ENCODE results near the gene TRAIP. TPM values are rescaled to one million over a fixed set of nuclear protein-coding genes. Genes with fewer than 3 reads are reported as not detected.

Gene TRAIP
- total RNA-seq, 1 donor from 2014 or later: 2.6 TPM

DNA sequence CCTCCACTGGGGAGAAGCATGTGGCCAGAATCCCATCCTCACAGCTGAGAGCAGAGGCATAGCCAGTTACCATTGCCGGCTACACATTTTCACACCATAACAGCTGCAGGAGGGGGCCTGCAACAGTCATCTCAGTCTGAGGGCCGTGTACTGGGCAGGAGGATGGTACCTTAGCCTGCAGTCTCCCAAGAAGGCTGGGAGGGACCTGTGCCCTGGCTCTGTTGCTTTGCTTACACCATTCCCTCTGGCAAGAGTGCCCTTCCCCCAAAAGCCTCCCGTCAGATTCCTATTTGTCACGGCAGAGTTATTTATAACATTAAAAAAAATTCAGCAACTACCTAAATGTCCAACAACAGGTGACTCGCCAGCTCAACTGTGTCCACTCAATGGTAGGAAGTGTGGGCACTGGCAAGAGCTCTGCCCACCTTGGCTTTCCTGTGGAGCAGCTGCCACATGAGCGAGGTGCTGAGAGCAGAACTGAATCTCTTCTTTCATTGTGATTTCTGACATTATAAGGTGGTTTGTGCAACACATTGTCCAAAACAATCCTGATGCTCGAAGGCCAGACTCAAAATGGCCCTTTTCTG lies 8.9 kb upstream of the TRAIP start:
- Histone ChIP-seq H3K9ac (ENCODE audit: low read depth in 1 of 3, low read length in 3 of 3) (peak overlapping the region in 1 of 3 donors; percentile 8), H3K4me3 (ENCODE audit: low read length in 3 of 3) (no peak overlapping the region), H3K27ac (ENCODE audit: low read depth, low read length) (no peak overlapping the region), H3K36me3 (ENCODE audit: control insufficient read depth in 3 of 3, insufficient read depth in 3 of 3, low read length in 3 of 3) (no peaks in the 10 kb centered on the region), H3K4me1 (ENCODE audit: control insufficient read depth in 3 of 3, insufficient read depth in 3 of 3, low read length in 3 of 3) (peaks cover 0 to 20% (median 18%) of the 10 kb centered on the region in 3 donors), H3K9me3 (ENCODE audit: control insufficient read depth in 3 of 3, low read length in 3 of 3) (no peaks in the 10 kb centered on the region), H3K27me3 (ENCODE audit: control insufficient read depth in 3 of 3, insufficient read depth in 3 of 3, low read length in 3 of 3) (peaks cover 18 to 39% (median 28%) of the 10 kb centered on the region in 3 donors)

- Histone ChIP-seq H3K27me3 (ENCODE audit: control insufficient read depth in 3 of 3, insufficient read depth in 3 of 3, low read length in 3 of 3) (peaks cover 13 to 35% (median 23%) of the 10 kb centered on the region in 3 donors), H3K9me3 (ENCODE audit: control insufficient read depth in 3 of 3, low read length in 3 of 3) (no peaks in the 10 kb centered on the region), H3K4me1 (ENCODE audit: control insufficient read depth in 3 of 3, insufficient read depth in 3 of 3, low read length in 3 of 3) (peaks cover 0 to 18% (median 17%) of the 10 kb centered on the region in 3 donors), H3K4me3 (ENCODE audit: low read length in 3 of 3) (no peak overlapping the region), H3K9ac (ENCODE audit: low read depth in 1 of 3, low read length in 3 of 3) (no peak overlapping the region), H3K27ac (ENCODE audit: low read depth, low read length) (no peak overlapping the region), H3K36me3 (ENCODE audit: control insufficient read depth in 3 of 3, insufficient read depth in 3 of 3, low read length in 3 of 3) (no peaks in the 10 kb centered on the region)
These were observed 8.1 kb upstream of the TRAIP start for GRCh38 chr3:49864505-49864904.

DNA sequence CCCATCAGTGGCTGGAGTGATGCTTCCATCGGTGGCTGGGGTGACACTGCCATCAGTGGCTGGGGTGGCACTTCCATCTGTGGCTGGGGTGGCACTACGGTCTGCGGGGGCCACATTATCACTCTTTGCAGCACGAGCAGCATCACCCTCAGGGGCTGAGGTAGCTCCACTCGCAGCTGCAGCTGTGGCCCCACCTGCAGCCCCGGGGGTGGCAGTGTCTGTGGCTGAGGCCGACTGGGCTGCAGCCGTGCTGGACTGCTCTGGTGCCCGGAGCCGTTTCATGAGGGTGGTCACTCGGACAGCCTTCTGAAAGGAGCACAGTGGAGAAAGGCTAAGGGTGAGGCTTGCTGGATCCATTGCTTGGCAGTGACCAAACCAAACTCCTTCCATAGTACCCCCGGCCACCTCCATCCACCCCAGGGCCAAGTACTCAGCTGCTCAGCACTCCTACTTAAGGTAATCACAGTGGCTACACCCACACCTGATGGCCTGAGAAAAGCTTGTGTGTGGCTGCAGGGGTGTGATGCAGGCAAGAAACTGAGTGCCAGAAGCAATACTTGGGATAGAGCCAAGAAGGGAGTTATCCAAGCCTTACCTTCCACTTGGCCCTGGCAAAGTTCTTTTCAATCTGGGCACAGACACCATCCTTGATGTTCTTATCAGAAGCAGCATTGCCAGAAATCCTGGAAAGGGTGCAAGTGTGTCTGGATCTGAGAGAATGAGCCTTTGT lies 3.4 kb upstream of the TRAIP start:
- Histone ChIP-seq H3K4me3 (ENCODE audit: low read length in 3 of 3) (no peak overlapping the region), H3K9me3 (ENCODE audit: control insufficient read depth in 3 of 3, low read length in 3 of 3) (no peaks in the 10 kb centered on the region), H3K27me3 (ENCODE audit: control insufficient read depth in 3 of 3, insufficient read depth in 3 of 3, low read length in 3 of 3) (peaks cover 0 to 14% (median 5%) of the 10 kb centered on the region in 3 donors), H3K9ac (ENCODE audit: low read depth in 1 of 3, low read length in 3 of 3) (no peak overlapping the region), H3K4me1 (ENCODE audit: control insufficient read depth in 3 of 3, insufficient read depth in 3 of 3, low read length in 3 of 3) (peaks cover 10 to 21% (median 15%) of the 10 kb centered on the region in 3 donors), H3K27ac (ENCODE audit: low read depth, low read length) (no peak overlapping the region), H3K36me3 (ENCODE audit: control insufficient read depth in 3 of 3, insufficient read depth in 3 of 3, low read length in 3 of 3) (no peaks in the 10 kb centered on the region)

- Histone ChIP-seq H3K4me1 (ENCODE audit: control insufficient read depth in 3 of 3, insufficient read depth in 3 of 3, low read length in 3 of 3) (peaks cover 10 to 16% (median 12%) of the 10 kb centered on the region in 3 donors), H3K9me3 (ENCODE audit: control insufficient read depth in 3 of 3, low read length in 3 of 3) (no peaks in the 10 kb centered on the region), H3K27me3 (ENCODE audit: control insufficient read depth in 3 of 3, insufficient read depth in 3 of 3, low read length in 3 of 3) (no peaks in the 10 kb centered on the region), H3K27ac (ENCODE audit: low read depth, low read length) (no peak overlapping the region), H3K4me3 (ENCODE audit: low read length in 3 of 3) (peak overlapping the region; percentile 68 to 93 (median 84)), H3K9ac (ENCODE audit: low read depth in 1 of 3, low read length in 3 of 3) (peak overlapping the region in 2 of 3 donors; percentile 74 to 75), H3K36me3 (ENCODE audit: control insufficient read depth in 3 of 3, insufficient read depth in 3 of 3, low read length in 3 of 3) (no peaks in the 10 kb centered on the region)
These were observed 702 bp downstream of the TRAIP start for GRCh38 chr3:49855662-49856061.

- peaks cover 0 to 2% (median 0%) of the 10 kb centered on the region in 3 donors for H3K36me3 ChIP-seq (ENCODE audit: control insufficient read depth in 3 of 3, insufficient read depth in 3 of 3, low read length in 3 of 3)
- H3K9me3 ChIP-seq (ENCODE audit: control insufficient read depth in 3 of 3, low read length in 3 of 3): no peaks in the 10 kb centered on the region
- H3K4me3 ChIP-seq (ENCODE audit: low read length in 3 of 3): no peak overlapping the region
- no peaks in the 10 kb centered on the region for H3K27me3 ChIP-seq (ENCODE audit: control insufficient read depth in 3 of 3, insufficient read depth in 3 of 3, low read length in 3 of 3)
- peaks cover 4% of the 10 kb centered on the region in 3 donors for H3K4me1 ChIP-seq (ENCODE audit: control insufficient read depth in 3 of 3, insufficient read depth in 3 of 3, low read length in 3 of 3)
- no peak overlapping the region for H3K27ac ChIP-seq (ENCODE audit: low read depth, low read length)
- H3K9ac ChIP-seq (ENCODE audit: low read depth in 1 of 3, low read length in 3 of 3): no peak overlapping the region
These were observed 10.7 kb downstream of the TRAIP start for GRCh38 chr3:49845694-49846093.

DNA sequence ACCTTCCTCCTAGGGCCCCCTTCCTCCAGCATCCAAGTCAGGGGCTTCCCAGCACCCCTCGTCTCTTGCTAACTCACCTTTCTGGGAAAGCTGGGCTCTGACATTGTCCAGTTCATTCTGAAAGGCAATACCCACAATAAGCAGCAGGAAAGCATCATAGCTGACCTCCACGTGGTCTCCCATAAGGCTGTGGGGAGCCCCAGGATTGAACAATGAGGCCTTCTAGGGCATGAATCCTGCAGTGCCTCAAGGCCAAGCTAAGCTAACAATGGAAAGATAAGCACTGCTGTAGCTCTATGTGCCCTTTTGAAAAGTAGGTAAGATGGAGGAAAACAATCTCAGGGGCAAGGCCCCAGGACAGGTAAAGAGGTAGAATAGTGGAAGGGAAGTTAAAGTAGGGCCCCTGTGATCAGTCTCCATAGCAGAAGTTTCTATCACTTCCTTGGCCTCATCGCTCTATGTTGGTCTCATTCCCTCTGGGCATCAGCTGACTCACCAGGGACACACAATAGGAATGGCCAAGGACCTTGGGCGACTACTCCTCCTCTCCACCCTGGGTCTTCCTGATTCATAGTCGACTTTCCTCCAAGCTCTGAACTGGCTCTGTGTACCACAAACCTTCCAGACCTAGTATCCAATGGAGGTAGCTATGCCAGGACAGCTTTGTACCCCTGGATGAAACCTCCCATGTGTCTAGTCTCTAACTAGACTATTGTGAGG lies 11.7 kb downstream of the TRAIP start:
- peaks cover 15% of the 10 kb centered on the region in 3 donors for H3K4me1 ChIP-seq (ENCODE audit: control insufficient read depth in 3 of 3, insufficient read depth in 3 of 3, low read length in 3 of 3)
- H3K4me3 ChIP-seq (ENCODE audit: low read length in 3 of 3): no peak overlapping the region
- H3K27ac ChIP-seq (ENCODE audit: low read depth, low read length): no peak overlapping the region
- H3K9me3 ChIP-seq (ENCODE audit: control insufficient read depth in 3 of 3, low read length in 3 of 3): no peaks in the 10 kb centered on the region
- H3K27me3 ChIP-seq (ENCODE audit: control insufficient read depth in 3 of 3, insufficient read depth in 3 of 3, low read length in 3 of 3): no peaks in the 10 kb centered on the region
- no peak overlapping the region for H3K9ac ChIP-seq (ENCODE audit: low read depth in 1 of 3, low read length in 3 of 3)
- peaks cover 0 to 2% (median 0%) of the 10 kb centered on the region in 3 donors for H3K36me3 ChIP-seq (ENCODE audit: control insufficient read depth in 3 of 3, insufficient read depth in 3 of 3, low read length in 3 of 3)

- Histone ChIP-seq H3K27ac (ENCODE audit: low read depth, low read length) (no peak overlapping the region), H3K9ac (ENCODE audit: low read depth in 1 of 3, low read length in 3 of 3) (no peak overlapping the region), H3K4me1 (ENCODE audit: control insufficient read depth in 3 of 3, insufficient read depth in 3 of 3, low read length in 3 of 3) (peaks cover 19 to 23% (median 20%) of the 10 kb centered on the region in 3 donors), H3K36me3 (ENCODE audit: control insufficient read depth in 3 of 3, insufficient read depth in 3 of 3, low read length in 3 of 3) (peaks cover 0 to 2% (median 0%) of the 10 kb centered on the region in 3 donors), H3K4me3 (ENCODE audit: low read length in 3 of 3) (no peak overlapping the region), H3K9me3 (ENCODE audit: control insufficient read depth in 3 of 3, low read length in 3 of 3) (no peaks in the 10 kb centered on the region), H3K27me3 (ENCODE audit: control insufficient read depth in 3 of 3, insufficient read depth in 3 of 3, low read length in 3 of 3) (no peaks in the 10 kb centered on the region)
These were observed 13.4 kb downstream of the TRAIP start for GRCh38 chr3:49842843-49843517.

GRCh38 chr3:49841806-49842205 lies 14.6 kb downstream of the TRAIP start:
- peak overlapping the region in 1 of 3 donors; percentile 40 for H3K9ac ChIP-seq (ENCODE audit: low read depth in 1 of 3, low read length in 3 of 3)
- peaks cover 19 to 23% (median 20%) of the 10 kb centered on the region in 3 donors for H3K4me1 ChIP-seq (ENCODE audit: control insufficient read depth in 3 of 3, insufficient read depth in 3 of 3, low read length in 3 of 3)
- H3K9me3 ChIP-seq (ENCODE audit: control insufficient read depth in 3 of 3, low read length in 3 of 3): no peaks in the 10 kb centered on the region
- H3K27me3 ChIP-seq (ENCODE audit: control insufficient read depth in 3 of 3, insufficient read depth in 3 of 3, low read length in 3 of 3): no peaks in the 10 kb centered on the region
- H3K4me3 ChIP-seq (ENCODE audit: low read length in 3 of 3): no peak overlapping the region
- H3K36me3 ChIP-seq (ENCODE audit: control insufficient read depth in 3 of 3, insufficient read depth in 3 of 3, low read length in 3 of 3): no peaks in the 10 kb centered on the region
- H3K27ac ChIP-seq (ENCODE audit: low read depth, low read length): no peak overlapping the region

DNA sequence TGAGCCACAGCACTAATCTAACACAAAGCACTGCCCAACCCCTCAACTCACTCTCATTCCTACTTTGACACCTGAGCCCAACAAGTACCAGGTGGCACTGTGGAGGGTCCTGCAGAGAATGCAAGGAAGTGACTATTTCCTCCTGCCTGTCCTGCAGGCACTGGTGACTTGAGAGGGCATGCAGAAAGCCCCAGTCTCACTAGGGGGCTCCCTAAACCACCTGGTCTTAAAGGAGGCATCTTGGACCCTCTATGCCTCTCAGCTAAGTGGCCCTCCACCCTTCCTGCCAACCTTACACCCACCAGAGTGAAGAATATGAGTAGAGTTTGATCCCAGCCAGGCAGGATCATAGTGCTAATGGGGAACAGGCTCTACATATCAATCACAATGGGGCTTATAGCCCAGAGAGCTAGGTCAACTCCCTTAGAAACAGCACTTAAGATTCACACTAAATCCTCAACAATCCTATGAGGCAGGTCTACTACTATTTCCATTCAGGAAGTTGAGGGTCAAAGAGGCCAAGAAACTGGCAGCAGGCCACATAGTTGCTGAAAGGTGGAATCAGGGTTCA lies 15.2 kb downstream of the TRAIP start:
- Histone ChIP-seq H3K9ac (ENCODE audit: low read depth in 1 of 3, low read length in 3 of 3) (peak overlapping the region in 1 of 3 donors; percentile 40), H3K27me3 (ENCODE audit: control insufficient read depth in 3 of 3, insufficient read depth in 3 of 3, low read length in 3 of 3) (no peaks in the 10 kb centered on the region), H3K4me3 (ENCODE audit: low read length in 3 of 3) (no peak overlapping the region), H3K27ac (ENCODE audit: low read depth, low read length) (no peak overlapping the region), H3K36me3 (ENCODE audit: control insufficient read depth in 3 of 3, insufficient read depth in 3 of 3, low read length in 3 of 3) (peaks cover 0 to 2% (median 0%) of the 10 kb centered on the region in 3 donors), H3K4me1 (ENCODE audit: control insufficient read depth in 3 of 3, insufficient read depth in 3 of 3, low read length in 3 of 3) (peaks cover 19 to 23% (median 20%) of the 10 kb centered on the region in 3 donors), H3K9me3 (ENCODE audit: control insufficient read depth in 3 of 3, low read length in 3 of 3) (no peaks in the 10 kb centered on the region)
